GM12878 (cell line): ENCODE measurements around the gene GPSM3. TPM values are rescaled to one million over a fixed set of nuclear protein-coding genes. Genes with fewer than 3 reads are reported as not detected.

Source experiments
- CEBPB ChIP-seq, 2 experiments: fragments of 150-350 bp in 1 of 2; IDR thresholded peaks; 2 replicates each; pipeline ENCODE4 v1.6.1; 2012 to 2014; ENCODE audit warnings: low read depth in 2 of 2, low read length in 2 of 2, borderline replicate concordance in 1 of 2, inconsistent platforms in 1 of 2
- E2F8 ChIP-seq: fragments of 450-650 bp; IDR thresholded peaks from 2 replicates; pipeline ENCODE4 v1.6.1; 2018; ENCODE audit warnings: mild to moderate bottlenecking, low read depth, moderate library complexity; ENCODE audit not compliant: partially characterized antibody
- EZH2 ChIP-seq: IDR thresholded peaks from 2 replicates; pipeline ENCODE4 v1.6.1; 2012; ENCODE audit warnings: low read depth, mild to moderate bottlenecking, control low read depth, inconsistent platforms, low read length, borderline replicate concordance; ENCODE audit not compliant: control insufficient read depth
- HCFC1 ChIP-seq: fragments of 150-350 bp; IDR thresholded peaks from 2 replicates; pipeline ENCODE4 v1.6.1; 2014; ENCODE audit warnings: low read length
- MTA2 ChIP-seq: fragments of 450-650 bp; IDR thresholded peaks from 2 replicates; pipeline ENCODE4 v1.6.1; 2016; ENCODE audit warnings: low read depth, mild to moderate bottlenecking, moderate library complexity
- NR2F1 ChIP-seq: fragments of 450-650 bp; conservative IDR thresholded peaks from 2 replicates; pipeline ENCODE4 v1.6.1; 2017; ENCODE audit warnings: mild to moderate bottlenecking
- POLR2AphosphoS5 ChIP-seq: IDR thresholded peaks from 2 replicates; pipeline ENCODE4 v1.6.1; 2011; ENCODE audit warnings: mild to moderate bottlenecking, low read length, inconsistent platforms
- TCF3 ChIP-seq: IDR thresholded peaks from 2 replicates; pipeline ENCODE4 v1.6.1; 2012; ENCODE audit warnings: low read depth, mild to moderate bottlenecking, low read length, borderline replicate concordance; ENCODE audit not compliant: insufficient read depth
- ZNF217 ChIP-seq: fragments of 450-650 bp; IDR thresholded peaks from 2 replicates; pipeline ENCODE4 v1.6.1; 2017; ENCODE audit warnings: antibody characterized with exemption, mild to moderate bottlenecking
- polyA plus RNA-seq, 11 experiments: library from polyadenylated mRNA; depleted of rRNA in 4 of 11; unstranded in 6 of 11; stranded (reverse) in 5 of 11; fragments of >200 nt; fragmentation: Nextera tagmentation in 4 of 11; fragmentation: Illumina TruSeq in 1 of 11; extraction: Ambion mirVana in 4 of 11; extraction: Trizol in 1 of 11; gene quantifications; 1 replicate in 1 of 11; 2 replicates in 10 of 11; pipeline versions ENCODE4 v1.2.1 to v1.2.3, GENCODE V29; 2011 to 2016; ENCODE audit warnings: inconsistent platforms in 2 of 11, missing spikeins in 2 of 11, low read depth in 1 of 11
- total RNA-seq, 4 experiments: library from RNA; depleted of rRNA in 3 of 4; stranded (reverse); fragments of >200 nt in 3 of 4; fragmentation: Illumina TruSeq in 1 of 4; extraction: Trizol in 1 of 4; gene quantifications; 2 replicates each; pipeline versions ENCODE4 v1.2.1 to v1.2.3, GENCODE V29; 2013 to 2021
- TF ChIP-seq, protein P1 (sequence below): fragments of 150-350 bp; IDR thresholded peaks from 2 replicates; pipeline ENCODE4 v1.6.1; 2014; ENCODE audit warnings: mild to moderate bottlenecking, low read depth, low read length

GPSM3 gene
- total and polyA plus RNA-seq, 10 of the 15 experiments (the other 5 are each of a cell fraction or from before 2014, with no cell fraction given): 22.0 to 137 (median 113) TPM

DNA sequence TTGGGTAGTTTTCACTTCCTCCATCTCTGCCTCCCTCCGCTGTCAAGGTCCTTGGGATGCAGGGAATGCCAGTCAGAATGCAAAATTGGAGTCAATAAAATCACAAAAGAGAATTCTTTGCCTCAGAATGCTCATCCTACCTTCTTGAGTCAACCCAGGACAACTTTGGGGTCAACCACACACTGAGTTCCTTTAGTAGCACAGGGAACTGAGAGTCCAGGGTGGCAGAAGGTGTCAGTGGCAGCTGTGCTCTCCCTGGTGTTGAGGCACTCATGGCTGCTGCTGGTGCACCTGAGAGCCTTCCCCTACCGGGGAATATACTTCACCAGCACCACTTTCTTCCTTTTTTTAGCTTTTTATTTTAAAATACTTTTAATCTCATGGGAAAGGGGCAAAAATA, 32.3 kb upstream of the GPSM3 start (continued):
- no peak for TF ChIP-seq E2F8
- TF ChIP-seq, protein P1, sequence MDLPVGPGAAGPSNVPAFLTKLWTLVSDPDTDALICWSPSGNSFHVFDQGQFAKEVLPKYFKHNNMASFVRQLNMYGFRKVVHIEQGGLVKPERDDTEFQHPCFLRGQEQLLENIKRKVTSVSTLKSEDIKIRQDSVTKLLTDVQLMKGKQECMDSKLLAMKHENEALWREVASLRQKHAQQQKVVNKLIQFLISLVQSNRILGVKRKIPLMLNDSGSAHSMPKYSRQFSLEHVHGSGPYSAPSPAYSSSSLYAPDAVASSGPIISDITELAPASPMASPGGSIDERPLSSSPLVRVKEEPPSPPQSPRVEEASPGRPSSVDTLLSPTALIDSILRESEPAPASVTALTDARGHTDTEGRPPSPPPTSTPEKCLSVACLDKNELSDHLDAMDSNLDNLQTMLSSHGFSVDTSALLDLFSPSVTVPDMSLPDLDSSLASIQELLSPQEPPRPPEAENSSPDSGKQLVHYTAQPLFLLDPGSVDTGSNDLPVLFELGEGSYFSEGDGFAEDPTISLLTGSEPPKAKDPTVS: no peak
- TF ChIP-seq NR2F1: peak; percentile 60
- TF ChIP-seq EZH2: no peak
- peak; percentile 70; the same call in 1 of the 2 replicates for TF ChIP-seq TCF3
- TF ChIP-seq POLR2AphosphoS5: no peak
- TF ChIP-seq MTA2: peak; percentile 70
- no peak for TF ChIP-seq HCFC1
- no peak for TF ChIP-seq ZNF217
- no peak for TF ChIP-seq CEBPB (IDR thresholded peaks at IDR 0.05; ENCODE audit: borderline replicate concordance in 1 of 2, low read depth in 2 of 2, low read length in 2 of 2)
